Fibroblast of upper back skin (primary cell): ENCODE results near the gene ONECUT2.
"Not testable (repeated sequence)": the region's sequence is repeated elsewhere in the genome, so short reads cannot be mapped to it uniquely, and the experiment has no call there.

Experiments used
- DNase-seq: peaks from one replicate; pipeline ENCODE4 v3.0.0-alpha.2; 2013

ONECUT2 gene

DNA sequence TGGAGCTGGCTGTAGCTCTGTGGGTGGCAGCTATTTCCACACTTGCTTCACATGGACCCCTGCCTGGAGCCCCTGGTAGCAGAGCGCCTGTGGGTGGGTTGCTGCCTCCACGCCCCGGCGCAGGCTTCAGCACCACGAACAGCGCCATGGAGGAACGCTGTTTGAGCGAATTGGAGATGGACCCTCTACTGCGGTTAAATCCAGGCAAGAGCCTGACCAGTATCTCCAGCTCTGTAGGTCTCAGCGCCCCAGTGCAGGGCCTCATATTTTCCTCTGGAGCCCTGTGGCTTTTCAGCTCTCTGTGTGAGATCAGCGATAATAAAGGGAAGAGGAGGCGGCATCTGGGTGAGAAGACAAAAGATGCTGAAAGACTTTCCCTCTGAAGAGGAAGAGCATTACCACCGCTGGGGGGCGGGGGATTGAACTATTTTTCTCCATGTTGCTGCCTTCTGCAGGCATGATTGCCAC, 12.0 kb downstream of the ONECUT2 start:
- DNase-seq: peak; percentile 40

DNA sequence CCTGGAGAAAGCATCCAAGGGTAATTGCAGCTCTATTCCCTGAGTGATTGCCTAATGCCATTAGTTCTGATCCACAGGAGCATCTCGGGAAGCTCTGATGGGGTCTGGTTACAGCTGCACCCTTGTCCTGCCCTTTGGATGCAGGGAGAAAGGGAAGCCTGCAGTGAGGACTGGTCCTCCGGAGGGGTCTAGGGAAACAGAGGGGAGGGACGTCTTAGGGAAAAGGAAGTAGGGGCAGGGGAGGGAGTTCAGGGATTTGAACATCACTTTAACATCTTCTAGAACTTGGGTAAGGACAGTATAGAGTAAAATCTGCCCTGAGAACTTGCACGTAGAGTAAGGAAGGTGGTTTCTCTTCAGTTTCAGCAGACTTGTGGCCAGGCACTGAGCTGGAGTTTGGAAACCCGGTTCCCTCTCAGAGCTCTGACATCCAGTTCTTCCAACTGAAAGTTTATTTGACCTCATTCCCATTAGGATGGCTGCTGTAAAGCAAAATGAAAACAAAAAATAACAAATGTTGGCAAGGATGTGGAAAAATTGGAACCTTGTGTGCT, 20.5 kb downstream of the ONECUT2 start:
- DNase-seq: no peak

DNA sequence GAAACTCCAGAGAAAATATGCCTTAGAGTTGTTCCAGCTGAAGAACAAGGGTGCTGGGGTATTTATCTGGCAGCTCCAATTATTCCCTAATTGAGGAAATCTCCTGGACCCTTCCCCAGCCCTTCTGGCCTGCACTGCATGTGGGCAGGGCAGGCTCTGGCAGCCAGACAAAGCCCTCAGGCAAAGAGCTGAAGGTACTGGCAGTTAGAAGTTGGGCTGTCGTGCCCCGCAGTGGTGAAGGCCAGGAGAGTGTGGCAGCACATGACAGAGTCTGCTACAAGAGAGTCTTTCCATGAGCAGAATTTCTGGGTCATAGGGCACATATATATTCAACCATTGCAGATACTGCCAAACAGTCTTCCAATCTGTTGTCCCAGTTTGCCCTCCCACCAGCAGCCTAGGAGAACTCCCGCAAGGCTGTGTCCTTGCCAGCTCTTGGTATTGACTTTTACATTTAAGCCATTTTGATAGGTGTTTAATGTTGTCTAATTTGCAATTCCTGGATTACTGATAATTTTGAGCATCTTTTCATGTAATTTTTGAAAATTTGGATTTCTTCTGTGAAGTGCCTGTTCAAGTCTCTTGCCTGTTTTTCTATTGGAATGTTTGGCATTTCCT, 26.6 kb downstream of the ONECUT2 start:
- DNase-seq: no peak

DNA sequence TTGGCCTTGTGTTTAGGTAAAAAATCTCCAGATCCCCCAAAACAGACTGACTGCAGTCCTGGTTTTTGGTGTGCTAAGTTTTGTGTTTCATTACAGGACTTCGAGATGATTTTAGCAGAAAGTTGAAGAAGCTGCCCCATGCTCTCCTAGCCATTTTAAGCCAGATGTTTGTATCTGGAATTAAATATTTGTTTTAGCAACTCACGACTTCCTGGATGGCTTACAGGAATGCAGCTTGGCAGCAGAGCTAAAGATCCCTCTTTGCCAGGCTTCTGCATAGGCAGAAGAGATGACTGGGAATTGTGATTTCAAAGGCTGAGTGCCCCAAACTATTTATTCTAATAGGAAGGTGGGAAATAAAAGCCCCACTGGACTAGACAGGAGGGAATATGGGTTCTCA, 31.1 kb downstream of the ONECUT2 start:
- no peak for DNase-seq

DNA sequence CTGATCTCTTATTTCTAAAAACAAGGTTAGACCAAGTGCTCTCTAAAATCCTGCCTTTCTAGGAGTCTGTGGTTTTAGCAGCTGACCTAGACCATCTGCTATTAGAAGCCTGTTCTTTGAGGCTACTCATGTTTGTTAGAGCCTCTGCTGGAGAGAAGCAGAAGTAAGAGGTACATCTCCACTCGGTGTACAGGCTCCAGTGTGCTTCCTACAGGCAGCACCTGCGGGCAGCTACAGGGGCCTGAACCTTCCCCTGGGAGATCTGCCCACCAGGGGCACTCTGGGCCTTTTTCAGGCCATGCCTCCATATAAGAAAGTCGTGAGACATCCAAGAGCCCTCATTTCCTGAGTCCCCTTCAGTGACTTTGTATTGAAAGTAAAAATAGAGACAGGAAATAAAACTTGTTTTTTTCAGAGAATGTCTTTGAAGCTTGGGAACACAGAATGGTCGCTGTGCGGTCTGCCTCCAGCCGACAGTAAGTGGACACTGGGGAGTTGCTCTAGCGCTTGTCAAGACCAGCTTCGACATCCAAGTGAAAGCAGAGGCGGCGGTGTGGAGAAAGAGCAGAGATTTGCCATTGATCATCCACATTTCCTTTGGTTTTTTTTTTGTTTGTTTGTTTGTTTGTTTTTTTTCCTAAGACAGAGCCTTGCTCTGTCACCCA, 31.7 kb downstream of the ONECUT2 start:
- DNase-seq: no peak

DNA sequence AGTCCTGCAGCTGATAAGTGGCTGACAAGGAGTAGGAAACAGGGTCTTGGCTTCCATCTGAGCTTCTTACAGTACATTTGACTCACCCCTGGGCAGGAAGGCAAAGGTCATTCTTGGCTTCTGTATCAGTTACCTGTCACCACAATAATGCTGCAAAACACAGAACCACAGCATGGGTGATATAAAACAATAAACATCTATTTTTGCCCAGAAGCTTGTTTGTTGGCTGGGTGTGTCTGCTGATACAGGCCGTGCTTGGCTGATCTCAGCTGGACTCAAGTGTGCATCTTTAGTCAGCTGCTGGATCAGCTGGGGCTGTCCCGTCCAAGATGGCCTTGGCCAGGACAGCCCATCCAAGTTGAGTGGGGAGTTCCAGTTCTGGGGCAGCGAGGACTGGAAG, 34.7 kb downstream of the ONECUT2 start:
- DNase-seq: no peak

DNA sequence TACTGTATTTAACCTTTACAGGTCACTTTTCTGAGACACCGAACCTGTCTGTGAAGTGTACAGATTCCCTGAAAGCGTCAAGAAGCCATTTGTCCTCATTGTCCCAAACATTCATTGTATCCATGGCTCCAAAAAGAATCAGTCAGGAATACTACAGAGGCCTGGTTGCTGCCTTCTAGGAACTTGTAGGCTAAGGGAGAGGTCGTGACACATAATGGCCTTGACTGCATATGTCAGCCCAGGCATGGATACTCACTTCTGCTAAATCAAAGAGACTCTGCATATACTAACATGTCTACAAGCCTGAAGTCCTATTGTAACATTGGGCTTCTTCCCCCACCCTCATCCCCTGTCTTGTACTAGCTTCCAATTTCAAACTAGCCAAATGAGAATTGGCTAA, 40.2 kb downstream of the ONECUT2 start:
- no peak for DNase-seq

DNA sequence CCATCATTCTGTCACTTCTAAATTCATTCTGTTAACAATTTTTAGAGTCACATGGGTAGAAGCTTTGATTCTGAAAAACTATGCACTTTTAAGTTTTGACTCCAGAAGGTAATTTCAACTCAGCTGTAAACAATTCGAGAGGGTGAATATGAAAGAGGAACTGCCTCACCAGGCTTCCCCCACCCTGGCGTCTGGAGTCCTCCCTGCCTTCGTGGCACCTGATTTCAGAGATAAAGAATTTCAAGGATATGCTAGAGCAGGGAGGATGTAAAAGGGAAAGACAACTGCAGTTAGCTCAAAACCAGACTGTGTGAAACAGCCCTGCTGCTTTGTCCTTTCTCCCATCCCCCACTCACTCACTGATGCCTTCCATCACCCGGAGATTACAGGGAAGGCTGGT, 40.7 kb downstream of the ONECUT2 start:
- no peak for DNase-seq

DNA sequence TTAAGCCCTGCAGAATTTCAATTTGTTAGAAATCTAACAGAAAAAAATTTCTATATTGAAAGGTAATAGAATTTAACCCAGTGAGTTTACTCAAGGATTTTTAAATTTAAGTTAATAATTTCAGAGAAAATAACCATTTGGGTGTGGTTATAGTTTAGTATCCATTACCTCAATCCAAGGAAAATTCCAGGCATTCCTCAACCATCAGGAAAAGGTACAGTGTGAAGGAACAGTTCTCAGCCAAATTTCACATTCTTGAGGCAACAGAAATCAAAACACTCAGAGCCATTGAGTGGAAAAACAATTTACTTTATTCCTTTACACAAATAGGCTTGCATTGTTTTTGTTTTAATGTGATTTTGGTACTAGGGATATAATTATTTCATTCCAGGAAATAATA, 45.6 kb downstream of the ONECUT2 start:
- DNase-seq: no peak

DNA sequence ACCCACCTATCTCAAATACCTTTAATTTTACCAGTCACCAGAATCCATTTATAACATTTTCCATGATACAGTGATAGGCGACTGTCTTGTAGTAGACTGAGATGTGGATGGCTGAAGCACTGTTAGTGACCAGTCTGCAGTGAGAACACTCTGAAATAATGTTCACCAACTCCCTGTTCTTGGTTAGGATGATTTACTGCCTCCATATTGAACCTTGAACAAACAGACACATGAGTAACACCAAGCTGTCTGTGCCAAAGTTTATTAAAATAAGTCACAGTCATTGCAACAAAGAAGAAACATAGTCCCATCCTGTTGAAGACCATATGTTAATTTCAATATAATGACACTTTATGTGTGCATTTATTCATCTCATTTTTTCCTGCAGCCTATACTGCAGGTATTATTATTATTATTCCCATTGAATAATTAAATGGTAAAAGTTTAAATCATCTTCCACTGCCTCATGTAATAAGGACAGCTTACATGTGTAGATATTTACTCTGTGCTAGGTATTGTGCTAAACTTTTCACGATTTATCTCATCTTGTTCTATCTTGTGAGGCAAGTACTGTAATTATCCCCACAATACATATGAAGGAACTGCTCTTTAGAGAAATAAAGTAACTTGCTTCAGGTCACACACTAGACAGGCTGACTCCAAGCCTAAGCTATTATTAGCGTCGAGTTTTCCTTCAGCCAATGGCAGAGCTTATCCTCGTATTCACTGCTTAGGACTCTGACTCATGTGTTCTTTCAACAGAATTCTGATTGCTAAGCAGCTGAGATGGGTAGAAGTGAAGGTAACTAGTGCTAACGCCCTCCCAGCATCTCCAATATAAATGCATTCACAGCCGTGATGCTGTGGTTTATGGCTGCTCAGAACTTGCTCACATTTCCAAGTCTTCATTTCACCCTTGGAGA, 62.5 kb downstream of the ONECUT2 start:
- peak; percentile 4 for DNase-seq

DNA sequence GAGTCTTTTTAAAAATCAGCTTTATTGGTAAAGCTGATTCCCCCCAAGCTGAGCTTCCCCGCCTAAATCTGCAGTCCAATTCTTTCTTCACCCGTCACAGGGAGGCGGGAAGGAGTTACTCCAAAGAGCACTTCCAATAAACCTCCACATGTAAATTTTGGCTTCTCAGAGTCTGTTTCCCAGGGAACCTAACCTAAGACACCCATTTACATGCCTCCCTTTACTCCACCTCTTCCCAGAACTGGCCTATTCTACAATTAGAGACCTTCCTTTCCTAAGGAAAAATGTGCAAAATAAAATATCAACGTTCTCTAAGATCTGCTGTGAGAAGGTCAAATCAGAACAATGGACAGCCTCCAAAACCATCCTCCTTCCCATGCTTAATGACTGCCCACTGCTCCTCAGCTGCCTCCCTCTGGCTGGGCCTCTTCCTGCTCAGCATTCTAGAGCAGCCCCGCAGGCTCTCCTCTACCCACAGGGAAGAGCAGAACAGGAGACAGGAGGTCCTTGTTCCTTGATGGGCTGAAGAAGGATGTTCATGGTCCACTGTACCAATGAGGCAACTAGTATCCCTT, 63.6 kb downstream of the ONECUT2 start:
- no peak for DNase-seq

DNA sequence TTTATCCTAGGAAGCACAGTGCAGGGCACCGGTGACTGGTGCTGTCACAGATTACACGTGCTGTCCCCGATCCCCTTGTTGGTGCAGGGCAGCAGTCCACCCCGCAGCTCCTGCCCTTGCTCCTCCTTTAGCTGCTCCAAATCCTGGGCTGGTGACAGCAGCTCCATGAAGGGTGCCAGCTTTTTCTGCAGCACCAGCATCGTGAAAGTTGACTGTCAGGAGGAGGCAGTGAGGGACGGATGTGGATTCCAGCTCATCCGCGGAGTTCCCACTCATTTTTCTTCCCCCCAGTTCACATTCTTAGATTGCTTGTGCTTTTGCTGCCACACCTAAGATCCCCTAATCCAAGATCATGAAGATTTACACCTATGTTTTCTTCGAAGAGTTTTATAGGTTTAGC, 67.5 kb downstream of the ONECUT2 start:
- no peak for DNase-seq

DNA sequence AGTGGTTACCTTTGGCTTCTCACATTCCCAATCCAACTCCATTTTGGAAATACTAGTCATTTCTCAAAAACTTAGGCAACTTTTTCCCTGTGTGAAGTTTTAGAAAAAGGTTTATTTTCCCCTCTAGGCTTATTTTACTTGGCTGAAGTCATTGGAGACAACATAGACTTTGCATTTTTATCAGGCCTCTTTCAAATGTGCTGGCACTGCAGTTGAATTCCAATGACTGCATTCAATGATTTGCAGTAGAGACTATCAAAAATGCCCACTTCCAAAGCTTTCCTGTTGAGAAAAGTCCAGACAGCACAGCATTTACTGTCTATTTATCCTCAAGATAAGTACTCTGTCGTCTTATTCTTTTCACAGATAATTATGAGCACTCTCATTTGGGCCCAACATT, 70.1 kb downstream of the ONECUT2 start:
- no peak for DNase-seq

DNA sequence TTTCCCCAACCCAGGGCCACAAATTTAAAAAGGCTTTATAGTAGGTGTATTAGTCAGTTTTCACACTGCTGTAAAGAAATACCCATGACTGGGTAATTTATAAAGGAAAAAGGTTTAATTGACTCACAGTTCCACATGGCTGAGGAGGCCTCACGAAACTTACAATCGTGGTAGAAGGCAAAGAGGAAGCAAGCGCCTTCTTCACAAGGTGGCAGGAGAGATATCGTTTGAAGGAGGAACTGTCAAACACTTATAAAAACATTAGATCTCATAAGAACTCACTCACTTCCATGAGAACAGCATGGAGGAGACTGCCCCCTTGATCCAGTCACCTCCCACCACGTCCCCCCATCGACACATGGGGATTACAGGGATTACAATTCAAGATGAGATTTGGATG, 80.9 kb downstream of the ONECUT2 start:
- DNase-seq: no peak

DNA sequence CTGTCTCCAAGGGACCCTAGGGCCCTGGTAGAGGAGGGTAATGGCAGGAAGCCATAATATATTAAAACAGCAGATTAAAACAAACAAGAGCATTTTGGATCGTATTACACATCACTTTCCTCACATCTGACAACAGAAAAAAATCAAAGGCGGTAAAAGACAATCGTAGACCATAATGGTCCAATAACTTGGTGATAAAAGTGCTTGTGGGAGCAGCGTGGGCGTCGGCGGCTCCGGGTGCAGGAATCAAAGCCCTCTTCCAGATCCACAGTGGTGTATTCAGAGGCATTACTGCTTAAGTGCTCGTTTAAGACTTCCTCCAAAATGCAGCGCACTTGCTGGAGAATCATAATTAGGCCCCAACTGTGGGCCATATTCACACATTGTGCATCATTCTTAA, 83.4 kb downstream of the ONECUT2 start:
- DNase-seq: no peak

DNA sequence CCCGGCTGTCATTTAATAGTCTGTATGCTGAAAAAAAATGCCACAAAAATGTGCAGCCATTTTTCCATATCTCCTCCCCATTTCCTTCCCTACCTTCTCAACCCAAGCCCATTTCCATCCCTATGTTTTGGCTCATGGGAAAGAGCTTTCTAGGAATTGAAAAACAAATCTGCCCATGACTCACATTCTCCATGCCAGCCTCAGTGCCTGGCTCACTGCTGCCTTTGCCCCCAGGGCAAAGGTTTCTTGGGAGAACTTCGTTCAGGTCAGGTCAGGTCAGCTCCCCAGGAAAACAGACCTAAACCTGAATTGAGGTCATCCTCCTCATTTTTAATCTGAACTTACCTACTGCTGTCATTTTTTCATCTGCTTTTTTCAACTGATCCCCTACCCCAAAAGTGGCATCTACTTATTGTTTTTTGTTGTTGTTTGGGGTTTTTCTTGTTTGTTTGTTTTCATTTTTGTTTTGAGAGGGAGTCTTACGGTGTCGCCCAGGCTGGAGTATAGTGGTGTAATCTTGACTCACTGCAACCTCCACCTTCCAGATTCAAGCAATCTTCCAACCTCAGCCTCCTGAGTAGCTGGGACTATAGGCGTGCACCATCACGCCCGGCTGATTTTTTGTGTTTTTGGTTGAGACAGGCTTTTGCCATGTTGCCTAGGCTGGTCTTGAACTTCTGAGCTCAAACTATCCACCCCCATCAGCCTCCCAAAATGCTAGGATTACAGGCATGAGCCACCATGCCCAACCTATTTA, 84.7 kb downstream of the ONECUT2 start:
- no peak for DNase-seq

DNA sequence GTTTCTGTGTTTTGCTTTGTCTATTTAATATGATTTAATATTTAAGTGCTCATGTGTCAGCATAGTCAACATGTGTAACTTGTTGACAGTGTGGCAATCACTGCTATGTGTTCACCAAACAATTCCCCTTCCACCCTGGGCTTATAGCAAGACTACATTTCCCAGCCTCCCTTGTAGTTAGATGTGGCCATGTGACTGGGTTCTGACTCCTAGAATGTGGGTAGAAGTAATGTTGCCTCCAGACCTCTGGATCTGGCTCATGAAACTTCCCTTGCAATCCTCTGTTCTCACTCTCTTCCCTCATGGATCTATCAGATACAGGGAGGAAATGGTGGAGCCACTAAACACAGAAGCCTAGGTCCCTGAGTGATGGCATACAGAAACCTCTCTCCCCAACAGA, 87.2 kb downstream of the ONECUT2 start:
- DNase-seq: not testable (repeated sequence)

DNA sequence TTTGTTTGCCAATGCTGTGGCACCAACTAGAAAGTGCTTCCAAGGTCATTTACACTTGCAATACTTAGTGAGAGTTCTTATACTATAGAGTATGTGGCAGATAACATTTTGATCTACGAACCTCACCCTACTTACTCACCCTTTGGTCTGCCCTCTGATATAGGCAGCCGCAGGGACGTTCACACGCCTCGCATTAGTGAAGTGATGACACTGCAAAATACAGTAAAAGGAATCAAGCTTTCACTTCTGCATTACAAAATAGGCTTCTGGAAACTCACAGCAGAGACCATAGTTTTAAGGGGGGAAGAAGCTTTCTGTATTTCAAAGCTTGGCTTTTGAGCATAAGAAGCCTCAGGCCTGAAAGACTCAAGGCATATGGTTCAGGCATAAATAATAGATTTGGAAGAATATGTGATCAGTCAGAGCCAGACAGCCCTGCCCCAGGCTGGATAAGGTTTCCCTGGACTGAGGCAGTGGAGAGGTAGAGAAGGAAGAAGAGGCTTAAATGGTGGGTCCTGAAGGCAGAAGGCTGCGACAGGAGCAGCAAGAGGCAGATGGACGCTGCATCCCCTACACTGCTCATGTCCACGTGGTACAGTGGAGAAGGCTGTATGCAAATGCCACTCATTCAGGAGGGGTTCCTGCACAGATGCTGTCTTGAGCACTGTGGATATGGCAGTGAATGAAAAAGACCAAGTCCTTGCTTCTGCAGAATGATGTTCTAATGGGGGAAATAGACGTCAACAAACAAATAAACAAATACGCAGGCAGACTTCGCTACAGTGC, 88.2 kb downstream of the ONECUT2 start:
- no peak for DNase-seq

DNA sequence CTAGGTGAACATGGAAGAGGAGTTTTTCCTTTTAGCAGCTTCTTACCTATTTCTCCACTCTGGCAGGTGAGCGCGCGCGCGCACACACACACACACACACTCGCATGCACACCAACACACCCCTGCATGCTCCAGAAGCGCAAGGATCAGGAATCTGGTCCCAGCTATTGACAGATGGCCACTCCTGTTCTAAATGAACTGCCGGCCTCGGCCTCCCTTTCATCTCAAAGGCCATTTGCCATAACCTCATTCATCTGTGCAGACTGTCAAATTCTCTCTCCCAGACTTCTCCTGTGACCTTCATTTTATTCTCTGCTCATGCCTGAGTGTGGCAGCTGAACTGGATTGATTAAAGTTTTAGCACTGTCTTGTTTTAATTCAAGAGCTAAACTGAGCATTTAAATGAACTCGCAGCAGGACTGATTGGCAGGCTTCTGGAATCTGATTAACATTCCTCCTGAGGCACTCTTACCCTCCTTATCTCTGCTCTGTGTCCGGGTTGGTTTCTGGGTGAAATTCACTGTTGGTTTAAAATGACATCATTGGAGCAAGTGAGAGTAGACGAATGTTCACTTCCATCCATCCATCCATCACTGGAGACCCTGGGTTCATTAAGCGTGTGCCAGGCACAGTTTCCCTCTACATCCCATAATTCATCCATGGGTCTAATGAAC, 92.5 kb downstream of the ONECUT2 start:
- no peak for DNase-seq

DNA sequence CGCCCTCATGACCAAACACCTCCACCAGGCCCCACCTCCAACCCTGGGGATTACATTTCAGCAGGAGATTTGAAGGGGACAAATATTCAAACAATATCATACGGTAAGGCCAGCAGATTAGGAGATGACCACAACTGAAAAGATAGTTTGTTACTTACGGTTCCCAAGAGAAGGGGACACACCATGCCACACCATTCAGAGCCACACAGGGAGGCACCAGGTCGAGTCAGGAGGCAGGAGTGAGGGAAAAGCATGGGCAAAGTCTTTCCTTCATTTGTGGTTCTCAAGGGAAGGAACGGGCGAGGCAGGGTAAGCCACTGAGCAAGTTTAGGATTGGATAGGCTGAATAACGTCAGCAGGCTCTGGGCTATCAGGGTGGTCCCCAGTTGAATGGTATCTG, 94.0 kb downstream of the ONECUT2 start:
- no peak for DNase-seq
